Measurements from ENCODE around the gene ZNF521.

Gene ZNF521

GRCh38 chr18:25167612-25168410 lies 184.2 kb downstream of the ZNF521 start:
- no peak for DNase-seq (ENCODE audit: low spot score)

- DNase-seq (ENCODE audit: low spot score), result no peak
These were observed 185.9 kb downstream of the ZNF521 start for GRCh38 chr18:25166113-25166512.

GRCh38 chr18:25164848-25165811 lies 186.8 kb downstream of the ZNF521 start:
- no peak for DNase-seq (ENCODE audit: low spot score)

GRCh38 chr18:25164211-25164847 lies 187.6 kb downstream of the ZNF521 start:
- no peak for DNase-seq (ENCODE audit: low spot score)

GRCh38 chr18:25153426-25153825 lies 198.5 kb downstream of the ZNF521 start:
- no peak for DNase-seq (ENCODE audit: low spot score)

GRCh38 chr18:25147877-25148488 lies 204.0 kb downstream of the ZNF521 start:
- DNase-seq (ENCODE audit: low spot score), result no peak

GRCh38 chr18:25146512-25146910 lies 205.5 kb downstream of the ZNF521 start:
- no peak for DNase-seq (ENCODE audit: low spot score)

- no peak for DNase-seq (ENCODE audit: low spot score)
These were observed 206.0 kb downstream of the ZNF521 start for GRCh38 chr18:25145731-25146511.

GRCh38 chr18:25144820-25145219 lies 207.1 kb downstream of the ZNF521 start:
- DNase-seq (ENCODE audit: low spot score), result no peak

- DNase-seq (ENCODE audit: low spot score), result no peak
These were observed 210.1 kb downstream of the ZNF521 start for GRCh38 chr18:25141886-25142285.

GRCh38 chr18:25141399-25141798 lies 210.6 kb downstream of the ZNF521 start:
- DNase-seq (ENCODE audit: low spot score), result no peak

- no peak for DNase-seq (ENCODE audit: low spot score)
These were observed 211.0 kb downstream of the ZNF521 start for GRCh38 chr18:25140962-25141308.

GRCh38 chr18:25140124-25140961 lies 211.6 kb downstream of the ZNF521 start:
- no peak for DNase-seq (ENCODE audit: low spot score)

GRCh38 chr18:25137197-25137472 lies 214.8 kb downstream of the ZNF521 start:
- DNase-seq (ENCODE audit: low spot score), result no peak

- no peak for DNase-seq (ENCODE audit: low spot score)
These were observed 215.4 kb downstream of the ZNF521 start for GRCh38 chr18:25136416-25137196.

- no peak for DNase-seq (ENCODE audit: low spot score)
These were observed 217.1 kb downstream of the ZNF521 start for GRCh38 chr18:25134861-25135260.

- no peak for DNase-seq (ENCODE audit: low spot score)
These were observed 218.1 kb downstream of the ZNF521 start for GRCh38 chr18:25133879-25134278.

GRCh38 chr18:25132786-25133496 lies 219.0 kb downstream of the ZNF521 start:
- no peak for DNase-seq (ENCODE audit: low spot score)

- no peak for DNase-seq (ENCODE audit: low spot score)
These were observed 225.2 kb downstream of the ZNF521 start for GRCh38 chr18:25126751-25127150.
